Breast epithelium (tissue), 3 donors: ENCODE measurements around the gene ACSS1.

Experiments used
- POLR2A ChIP-seq: fragments of 450-650 bp; IDR thresholded peaks from one replicate; pipeline ENCODE4 v1.6.1; 2016; ENCODE audit warnings: antibody characterized with exemption, mild to moderate bottlenecking, moderate library complexity
- POLR2AphosphoS5 ChIP-seq, 3 donors: sonication (generic); formaldehyde crosslinking; IDR thresholded peaks; one replicate each; pipeline ENCODE4 v1.6.1; 2017; ENCODE audit warnings: antibody characterized with exemption in 3 of 3
- TF ChIP-seq, protein P1 (sequence below), 3 donors: fragments of 450-650 bp; IDR thresholded peaks; one replicate each; pipeline ENCODE4 v1.5.1; 2016 to 2017; ENCODE audit warnings: antibody characterized with exemption in 3 of 3, mild to moderate bottlenecking in 3 of 3, moderate library complexity in 3 of 3

DNA sequence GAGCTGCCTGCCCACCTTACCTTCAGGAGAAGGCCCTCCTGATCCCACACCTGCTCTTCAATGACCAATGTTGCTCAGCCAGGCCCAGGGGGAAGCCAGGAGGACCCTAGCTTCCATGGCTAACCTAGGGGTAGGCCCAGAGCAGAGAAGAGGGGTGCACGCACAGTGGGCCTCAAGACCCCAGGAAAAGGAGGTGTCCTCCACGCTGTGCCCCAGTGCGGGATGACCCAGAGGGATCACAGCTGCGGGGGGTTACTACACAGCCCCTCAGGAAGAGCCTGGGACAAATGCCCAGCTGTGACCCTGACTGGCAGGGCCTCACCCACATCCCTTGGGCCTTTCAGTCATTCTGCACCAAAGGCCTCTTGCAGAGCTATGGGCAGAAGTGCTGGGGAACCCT, 33.8 kb downstream of the ACSS1 start:
- TF ChIP-seq, protein P1, sequence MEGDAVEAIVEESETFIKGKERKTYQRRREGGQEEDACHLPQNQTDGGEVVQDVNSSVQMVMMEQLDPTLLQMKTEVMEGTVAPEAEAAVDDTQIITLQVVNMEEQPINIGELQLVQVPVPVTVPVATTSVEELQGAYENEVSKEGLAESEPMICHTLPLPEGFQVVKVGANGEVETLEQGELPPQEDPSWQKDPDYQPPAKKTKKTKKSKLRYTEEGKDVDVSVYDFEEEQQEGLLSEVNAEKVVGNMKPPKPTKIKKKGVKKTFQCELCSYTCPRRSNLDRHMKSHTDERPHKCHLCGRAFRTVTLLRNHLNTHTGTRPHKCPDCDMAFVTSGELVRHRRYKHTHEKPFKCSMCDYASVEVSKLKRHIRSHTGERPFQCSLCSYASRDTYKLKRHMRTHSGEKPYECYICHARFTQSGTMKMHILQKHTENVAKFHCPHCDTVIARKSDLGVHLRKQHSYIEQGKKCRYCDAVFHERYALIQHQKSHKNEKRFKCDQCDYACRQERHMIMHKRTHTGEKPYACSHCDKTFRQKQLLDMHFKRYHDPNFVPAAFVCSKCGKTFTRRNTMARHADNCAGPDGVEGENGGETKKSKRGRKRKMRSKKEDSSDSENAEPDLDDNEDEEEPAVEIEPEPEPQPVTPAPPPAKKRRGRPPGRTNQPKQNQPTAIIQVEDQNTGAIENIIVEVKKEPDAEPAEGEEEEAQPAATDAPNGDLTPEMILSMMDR (IDR thresholded peaks at IDR 0.05): no peak
- TF ChIP-seq POLR2A: no peak
- no peak for TF ChIP-seq POLR2AphosphoS5 (IDR thresholded peaks at IDR 0.05)
